K562 (cell line): ENCODE results near the gene RBFA. TPM values are rescaled to one million over a fixed set of nuclear protein-coding genes. Genes with fewer than 3 reads are reported as not detected.

Source experiments
- ATF7 ChIP-seq: fragments of 450-650 bp; IDR thresholded peaks from 2 replicates; pipeline ENCODE4 v1.7.1; 2014; ENCODE audit warnings: mild to moderate bottlenecking, moderate library complexity
- BCL6 ChIP-seq: fragments of 250-450 bp; sonication (Bioruptor Pico); IDR thresholded peaks from 2 replicates; pipeline ENCODE4 v1.4.0; 2020
- BRCA1 ChIP-seq, 2 experiments: fragments of 450-650 bp in 1 of 2; sonication (generic) in 1 of 2; formaldehyde crosslinking in 1 of 2; IDR thresholded peaks; 2 replicates each; pipeline versions ENCODE4 v1.5.0 to v1.6.1; 2017 to 2020; ENCODE audit warnings: mild to moderate bottlenecking in 1 of 2, missing genetic modification reagents in 1 of 2
- FOXJ2 ChIP-seq: fragments of 200-800 bp; sonication (Bioruptor generic); IDR thresholded peaks from 2 replicates; pipeline ENCODE4 v1.6.1; 2016; ENCODE audit warnings: missing genetic modification characterization, missing compliant biosample characterization
- FOXM1 ChIP-seq, 2 experiments: fragments of 450-650 bp in 1 of 2; sonication (generic) in 1 of 2; formaldehyde crosslinking in 1 of 2; IDR thresholded peaks; 2 replicates each; pipeline versions ENCODE4 v1.6.1 to v1.9.0; 2017 to 2022; ENCODE audit warnings: low read depth in 2 of 2, mild to moderate bottlenecking in 2 of 2, missing genetic modification reagents in 1 of 2, moderate library complexity in 1 of 2
- GATAD2A ChIP-seq: fragments of 450-650 bp; IDR thresholded peaks from 2 replicates; pipeline ENCODE4 v1.6.1; 2017
- HCFC1 ChIP-seq: IDR thresholded peaks from 2 replicates; pipeline ENCODE4 v1.6.1; 2012; ENCODE audit warnings: low read depth, low read length, improper control_type of control experiment
- HDGF ChIP-seq: fragments of 450-650 bp; IDR thresholded peaks from 2 replicates; pipeline ENCODE4 v1.6.1; 2016
- HMGN3 ChIP-seq: IDR thresholded peaks from 2 replicates; pipeline ENCODE4 v1.6.1; 2011; ENCODE audit warnings: borderline replicate concordance, low read depth, mild to moderate bottlenecking, mixed read lengths, low read length; ENCODE audit not compliant: insufficient read length; ENCODE audit errors: extremely low read depth
- RB1 ChIP-seq: fragments of 450-650 bp; IDR thresholded peaks from 2 replicates; pipeline ENCODE4 v1.6.1; 2017; ENCODE audit warnings: low read depth, mild to moderate bottlenecking
- SUPT5H ChIP-seq: fragments of 450-650 bp; IDR thresholded peaks from 2 replicates; pipeline ENCODE4 v1.6.1; 2016
- ZNF197 ChIP-seq: fragments of 200-800 bp; sonication (Bioruptor generic); IDR thresholded peaks from 2 replicates; pipeline ENCODE4 v1.6.1; 2016; ENCODE audit warnings: low read depth, missing genetic modification characterization, missing compliant biosample characterization
- ZNF644 ChIP-seq: fragments of 200-800 bp; sonication (Bioruptor generic); IDR thresholded peaks from 2 replicates; pipeline ENCODE4 v1.6.1; 2016; ENCODE audit warnings: low read depth, missing genetic modification characterization, missing compliant biosample characterization
- polyA plus RNA-seq, 8 experiments: library from polyadenylated mRNA; depleted of rRNA in 4 of 8; stranded (reverse) in 5 of 8; unstranded in 3 of 8; fragments of >200 nt; fragmentation: Nextera tagmentation in 2 of 8; fragmentation: Illumina TruSeq in 1 of 8; extraction: Ambion mirVana in 2 of 8; extraction: Trizol in 1 of 8; gene quantifications; 2 replicates each; pipeline versions ENCODE4 v1.2.1 to v1.2.3, GENCODE V29; 2011 to 2014; ENCODE audit warnings: inconsistent platforms in 1 of 8, missing spikeins in 1 of 8
- total RNA-seq, 7 experiments: library from RNA; depleted of rRNA in 6 of 7; stranded (reverse); fragments of >200 nt in 6 of 7; fragmentation: Illumina TruSeq in 2 of 7; extraction: Trizol in 2 of 7; gene quantifications; 2 replicates each; pipeline versions ENCODE4 v1.2.1 to v1.2.3, GENCODE V29; 2011 to 2021; ENCODE audit warnings: low replicate concordance in 1 of 7
- TF ChIP-seq, protein P1 (sequence below): fragments of 450-650 bp; IDR thresholded peaks from 2 replicates; pipeline ENCODE4 v1.6.1; 2016; ENCODE audit warnings: low read depth, mild to moderate bottlenecking, moderate library complexity
- TF ChIP-seq, protein P2 (sequence below): fragments of 250-450 bp; sonication (Bioruptor Pico); IDR thresholded peaks from 2 replicates; pipeline ENCODE4 v1.8.0; 2022; ENCODE audit warnings: inconsistent platforms
- TF ChIP-seq, protein P3 (sequence below): fragments of 250-450 bp; sonication (Bioruptor Pico); IDR thresholded peaks from 2 replicates; pipeline ENCODE4 v1.9.0; 2021; ENCODE audit warnings: mild to moderate bottlenecking
- TF ChIP-seq, protein P4 (sequence below): sonication (generic); formaldehyde crosslinking; IDR thresholded peaks from 2 replicates; pipeline ENCODE4 v1.8.1; 2023; ENCODE audit warnings: mild to moderate bottlenecking, missing genetic modification reagents
- TF ChIP-seq, protein P5 (sequence below): sonication (generic); formaldehyde crosslinking; IDR thresholded peaks from 2 replicates; pipeline ENCODE4 v1.8.0; 2023; ENCODE audit warnings: mild to moderate bottlenecking, missing genetic modification reagents

RBFA gene
- total and polyA plus RNA-seq, 9 of the 15 experiments (the other 6 are each of a cell fraction or from before 2014, with no cell fraction given) = 3.4 to 41.9 (median 25.8) TPM

DNA sequence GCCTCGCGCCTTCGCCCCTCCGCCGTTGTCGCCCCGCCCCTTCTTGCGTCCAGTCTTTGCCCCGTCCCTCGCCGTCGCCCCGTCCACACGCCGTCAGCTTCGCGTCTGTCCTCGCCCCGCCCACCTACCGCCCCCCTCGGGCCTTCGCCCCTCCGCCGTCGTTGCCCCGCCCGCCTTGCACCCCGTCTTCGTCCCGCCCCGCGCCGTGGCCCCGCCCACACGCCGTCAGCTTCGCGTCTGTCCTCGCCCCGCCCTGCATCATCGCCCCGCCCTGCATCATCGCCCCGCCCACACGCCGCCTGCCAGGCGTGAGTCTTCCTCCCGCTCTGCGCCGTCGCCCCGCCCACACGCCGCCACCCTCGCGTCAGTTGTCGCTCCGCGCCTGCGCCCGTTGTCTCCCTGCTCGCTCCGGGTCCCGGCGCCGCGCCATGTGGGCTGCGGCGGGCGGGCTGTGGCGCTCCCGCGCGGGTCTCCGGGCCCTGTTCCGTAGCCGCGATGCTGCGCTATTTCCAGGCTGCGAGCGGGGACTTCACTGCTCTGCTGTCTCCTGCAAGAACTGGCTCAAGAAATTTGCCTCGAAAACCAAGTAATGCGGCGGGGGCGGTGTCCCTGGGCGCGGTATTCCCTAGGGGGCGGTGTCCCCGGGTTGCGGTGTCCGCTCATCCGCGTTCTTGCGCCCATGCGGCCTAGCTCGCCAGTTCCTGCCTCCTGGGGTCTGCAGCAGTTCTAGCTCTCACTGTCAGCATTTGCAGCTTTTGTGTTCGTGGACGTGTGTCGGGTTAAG, at the start of gene RBFA (continued):
- TF ChIP-seq, protein P1, sequence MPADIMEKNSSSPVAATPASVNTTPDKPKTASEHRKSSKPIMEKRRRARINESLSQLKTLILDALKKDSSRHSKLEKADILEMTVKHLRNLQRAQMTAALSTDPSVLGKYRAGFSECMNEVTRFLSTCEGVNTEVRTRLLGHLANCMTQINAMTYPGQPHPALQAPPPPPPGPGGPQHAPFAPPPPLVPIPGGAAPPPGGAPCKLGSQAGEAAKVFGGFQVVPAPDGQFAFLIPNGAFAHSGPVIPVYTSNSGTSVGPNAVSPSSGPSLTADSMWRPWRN = no peak
- TF ChIP-seq, protein P2, sequence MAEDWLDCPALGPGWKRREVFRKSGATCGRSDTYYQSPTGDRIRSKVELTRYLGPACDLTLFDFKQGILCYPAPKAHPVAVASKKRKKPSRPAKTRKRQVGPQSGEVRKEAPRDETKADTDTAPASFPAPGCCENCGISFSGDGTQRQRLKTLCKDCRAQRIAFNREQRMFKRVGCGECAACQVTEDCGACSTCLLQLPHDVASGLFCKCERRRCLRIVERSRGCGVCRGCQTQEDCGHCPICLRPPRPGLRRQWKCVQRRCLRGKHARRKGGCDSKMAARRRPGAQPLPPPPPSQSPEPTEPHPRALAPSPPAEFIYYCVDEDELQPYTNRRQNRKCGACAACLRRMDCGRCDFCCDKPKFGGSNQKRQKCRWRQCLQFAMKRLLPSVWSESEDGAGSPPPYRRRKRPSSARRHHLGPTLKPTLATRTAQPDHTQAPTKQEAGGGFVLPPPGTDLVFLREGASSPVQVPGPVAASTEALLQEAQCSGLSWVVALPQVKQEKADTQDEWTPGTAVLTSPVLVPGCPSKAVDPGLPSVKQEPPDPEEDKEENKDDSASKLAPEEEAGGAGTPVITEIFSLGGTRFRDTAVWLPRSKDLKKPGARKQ = no peak
- TF ChIP-seq ATF7 = peak; percentile 66
- TF ChIP-seq HMGN3 = peak; percentile 28
- TF ChIP-seq, protein P3, sequence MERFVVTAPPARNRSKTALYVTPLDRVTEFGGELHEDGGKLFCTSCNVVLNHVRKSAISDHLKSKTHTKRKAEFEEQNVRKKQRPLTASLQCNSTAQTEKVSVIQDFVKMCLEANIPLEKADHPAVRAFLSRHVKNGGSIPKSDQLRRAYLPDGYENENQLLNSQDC (CRISPR knock-in tag) = no peak
- no peak for TF ChIP-seq FOXJ2 (tag)
- TF ChIP-seq ZNF197 (CRISPR knock-in tag) = no peak
- no peak for TF ChIP-seq BRCA1 (IDR thresholded peaks at IDR 0.05)
- TF ChIP-seq BRCA1 (CRISPR knock-in tag; IDR thresholded peaks at IDR 0.05) = no peak
- TF ChIP-seq, protein P4, sequence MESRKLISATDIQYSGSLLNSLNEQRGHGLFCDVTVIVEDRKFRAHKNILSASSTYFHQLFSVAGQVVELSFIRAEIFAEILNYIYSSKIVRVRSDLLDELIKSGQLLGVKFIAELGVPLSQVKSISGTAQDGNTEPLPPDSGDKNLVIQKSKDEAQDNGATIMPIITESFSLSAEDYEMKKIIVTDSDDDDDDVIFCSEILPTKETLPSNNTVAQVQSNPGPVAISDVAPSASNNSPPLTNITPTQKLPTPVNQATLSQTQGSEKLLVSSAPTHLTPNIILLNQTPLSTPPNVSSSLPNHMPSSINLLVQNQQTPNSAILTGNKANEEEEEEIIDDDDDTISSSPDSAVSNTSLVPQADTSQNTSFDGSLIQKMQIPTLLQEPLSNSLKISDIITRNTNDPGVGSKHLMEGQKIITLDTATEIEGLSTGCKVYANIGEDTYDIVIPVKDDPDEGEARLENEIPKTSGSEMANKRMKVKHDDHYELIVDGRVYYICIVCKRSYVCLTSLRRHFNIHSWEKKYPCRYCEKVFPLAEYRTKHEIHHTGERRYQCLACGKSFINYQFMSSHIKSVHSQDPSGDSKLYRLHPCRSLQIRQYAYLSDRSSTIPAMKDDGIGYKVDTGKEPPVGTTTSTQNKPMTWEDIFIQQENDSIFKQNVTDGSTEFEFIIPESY = no peak
- TF ChIP-seq HCFC1 = no peak
- peak; percentile 78 for TF ChIP-seq SUPT5H
- no peak for TF ChIP-seq HDGF
- no peak for TF ChIP-seq ZNF644 (tag)
- no peak for TF ChIP-seq FOXM1 (IDR thresholded peaks at IDR 0.05; ENCODE audit: low read depth)
- no peak for TF ChIP-seq FOXM1 (CRISPR knock-in tag; IDR thresholded peaks at IDR 0.05; ENCODE audit: low read depth)
- no peak for TF ChIP-seq BCL6 (CRISPR knock-in tag)
- TF ChIP-seq, protein P5, sequence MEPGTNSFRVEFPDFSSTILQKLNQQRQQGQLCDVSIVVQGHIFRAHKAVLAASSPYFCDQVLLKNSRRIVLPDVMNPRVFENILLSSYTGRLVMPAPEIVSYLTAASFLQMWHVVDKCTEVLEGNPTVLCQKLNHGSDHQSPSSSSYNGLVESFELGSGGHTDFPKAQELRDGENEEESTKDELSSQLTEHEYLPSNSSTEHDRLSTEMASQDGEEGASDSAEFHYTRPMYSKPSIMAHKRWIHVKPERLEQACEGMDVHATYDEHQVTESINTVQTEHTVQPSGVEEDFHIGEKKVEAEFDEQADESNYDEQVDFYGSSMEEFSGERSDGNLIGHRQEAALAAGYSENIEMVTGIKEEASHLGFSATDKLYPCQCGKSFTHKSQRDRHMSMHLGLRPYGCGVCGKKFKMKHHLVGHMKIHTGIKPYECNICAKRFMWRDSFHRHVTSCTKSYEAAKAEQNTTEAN (CRISPR knock-in tag) = no peak
- no peak for TF ChIP-seq GATAD2A
- TF ChIP-seq RB1 = peak; percentile 68
